Erythroblast (primary cell): ENCODE results near the gene SCN9A.
"Not testable (repeated sequence)": the region's sequence is repeated elsewhere in the genome, so short reads cannot be mapped to it uniquely, and the experiment has no call there.

ENCODE experiments used
- DNase-seq, 2 experiments: peaks; one replicate each; lab custom pipeline; 2025; lab: John Stamatoyannopoulos, UW
- GATA1 ChIP-seq: IDR thresholded peaks from 2 replicates; pipeline ENCODE4 v1.6.1; 2011; ENCODE audit warnings: low read depth, mild to moderate bottlenecking, control low read depth, low read length, moderate library complexity
- POLR2A ChIP-seq: IDR thresholded peaks from 2 replicates; pipeline ENCODE4 v1.6.1; 2011; ENCODE audit warnings: mild to moderate bottlenecking, low read length

SCN9A gene

DNA sequence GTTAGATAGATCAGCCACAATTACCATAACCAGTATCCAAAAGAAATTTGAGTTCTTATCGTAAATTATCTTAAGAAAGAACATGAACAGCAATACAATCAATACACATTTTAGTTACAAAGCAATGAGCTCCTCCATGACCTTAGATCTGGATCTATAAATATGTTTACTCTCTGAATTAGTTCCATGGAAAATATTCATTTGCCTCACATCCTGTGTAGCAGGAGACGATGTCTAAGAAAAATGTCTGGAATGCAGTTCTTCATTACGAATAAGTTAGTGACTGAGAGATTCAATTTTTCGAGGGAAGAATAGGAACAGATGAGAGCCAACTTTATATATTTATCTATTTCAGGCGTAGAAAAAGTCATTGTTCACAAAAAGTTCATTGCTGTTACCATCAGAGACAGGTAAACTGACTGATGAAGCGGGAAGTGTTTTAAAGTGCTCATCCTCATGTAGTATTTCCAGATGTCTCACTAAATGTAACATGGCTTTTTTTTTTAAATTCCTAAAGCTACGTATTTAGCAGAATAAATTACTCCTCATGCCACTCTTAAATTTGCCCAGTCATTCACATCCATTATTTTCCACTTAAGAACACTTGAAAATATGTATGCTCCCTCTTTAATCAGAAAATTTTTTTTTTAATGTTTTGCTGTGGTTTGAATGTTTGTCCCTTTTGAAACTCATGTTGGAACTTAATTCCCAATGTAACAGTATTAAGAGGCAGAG, 141.5 kb downstream of the SCN9A start:
- TF ChIP-seq GATA1 (no peak), POLR2A (no peak)
- no peak for DNase-seq

- no peak for DNase-seq
- no peak for TF ChIP-seq POLR2A
- no peak for TF ChIP-seq GATA1
Observed at GRCh38 chr2:166233244-166233643, 142.5 kb downstream of the SCN9A start.

DNA sequence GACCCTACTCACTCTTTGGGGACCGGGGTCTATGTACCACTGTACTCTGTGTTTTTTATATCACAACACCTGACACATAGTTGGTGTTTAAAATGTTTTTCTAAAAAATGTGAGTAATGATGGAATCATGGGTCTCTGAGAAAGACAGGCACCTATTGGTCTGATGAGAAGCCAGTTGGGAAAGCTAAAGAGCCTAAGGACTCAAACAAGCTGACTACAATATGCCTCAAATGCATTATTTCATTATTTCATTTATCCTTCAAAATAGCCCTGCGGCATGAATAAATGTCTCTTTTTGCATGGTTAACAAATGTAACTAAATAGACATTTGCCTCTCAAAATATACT, 145.0 kb downstream of the SCN9A start:
- DNase-seq = no peak
- TF ChIP-seq GATA1 (no peak), POLR2A (no peak)

DNA sequence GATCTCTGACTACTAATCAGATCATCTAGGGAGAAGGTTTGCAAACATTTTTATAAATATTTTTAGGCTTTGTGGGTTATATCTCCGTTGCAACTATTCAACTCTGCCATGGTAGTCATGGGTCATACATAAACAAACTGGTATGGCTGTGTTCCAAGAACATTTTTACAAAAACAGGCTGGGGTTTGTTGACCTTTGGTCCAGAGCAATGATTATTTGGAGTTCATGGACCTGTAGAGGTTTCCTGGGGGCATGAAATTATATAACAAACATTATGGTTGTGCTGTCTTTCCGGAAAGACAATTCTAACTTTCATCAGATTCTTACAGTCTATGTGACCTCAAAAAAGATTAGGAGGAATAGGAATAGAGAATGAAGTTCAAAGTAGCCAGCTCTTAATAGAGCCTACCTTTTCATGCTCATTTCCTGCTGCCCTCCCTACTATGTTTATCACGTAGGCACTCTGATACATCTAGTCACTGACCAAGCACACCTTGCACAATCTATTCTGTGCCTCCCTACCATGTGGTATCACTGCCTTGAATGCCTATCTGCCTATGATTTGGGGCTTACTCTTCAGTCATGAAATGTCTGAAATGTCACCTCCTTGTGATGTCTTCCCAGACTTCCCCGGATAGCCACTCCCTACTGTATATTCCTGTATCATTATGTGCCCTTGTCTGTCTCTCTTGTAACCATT, 145.6 kb downstream of the SCN9A start:
- no peak for TF ChIP-seq POLR2A
- TF ChIP-seq GATA1 = no peak
- DNase-seq = no peak

DNA sequence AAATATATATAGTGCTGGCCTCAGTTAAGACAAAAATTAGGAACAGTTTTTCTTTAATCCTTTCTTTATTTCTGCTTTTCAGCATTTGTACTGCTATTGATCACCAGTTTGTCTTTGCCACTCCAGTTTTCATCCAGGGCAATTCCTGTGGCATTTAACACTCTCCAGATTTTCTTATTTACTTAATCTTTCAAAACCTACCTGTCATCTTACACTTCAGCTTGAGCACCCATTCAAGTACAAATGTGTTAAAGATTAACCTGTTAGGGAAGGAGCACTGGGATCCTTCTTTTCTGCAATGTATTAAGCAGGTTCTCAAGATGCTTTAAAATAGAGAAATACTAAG, 146.1 kb downstream of the SCN9A start:
- no peak for DNase-seq
- no peak for TF ChIP-seq GATA1
- TF ChIP-seq POLR2A = no peak

DNA sequence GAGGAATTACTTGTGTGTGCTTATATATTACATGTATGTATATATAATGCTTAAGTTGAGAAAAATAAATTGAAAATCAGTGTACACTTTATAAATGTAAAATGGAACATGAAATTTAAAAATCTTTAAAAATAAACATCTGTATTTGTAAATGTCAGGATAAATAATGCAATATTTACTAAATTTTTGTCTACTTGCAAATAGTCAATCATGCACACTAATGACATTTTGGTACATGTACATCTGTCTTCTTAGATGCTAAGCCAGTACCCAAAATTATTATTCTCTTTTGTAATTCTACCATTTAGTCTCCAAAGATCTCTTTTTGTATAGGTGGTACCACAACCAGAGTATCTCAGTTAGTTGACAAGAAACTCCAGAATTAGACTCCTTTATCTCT, 151.5 kb downstream of the SCN9A start:
- TF ChIP-seq POLR2A = no peak
- TF ChIP-seq GATA1 = no peak
- DNase-seq = no peak

GRCh38 chr2:166223298-166223697, 152.4 kb downstream of the SCN9A start:
- no peak for TF ChIP-seq POLR2A
- TF ChIP-seq GATA1 = no peak
- DNase-seq = no peak

DNA sequence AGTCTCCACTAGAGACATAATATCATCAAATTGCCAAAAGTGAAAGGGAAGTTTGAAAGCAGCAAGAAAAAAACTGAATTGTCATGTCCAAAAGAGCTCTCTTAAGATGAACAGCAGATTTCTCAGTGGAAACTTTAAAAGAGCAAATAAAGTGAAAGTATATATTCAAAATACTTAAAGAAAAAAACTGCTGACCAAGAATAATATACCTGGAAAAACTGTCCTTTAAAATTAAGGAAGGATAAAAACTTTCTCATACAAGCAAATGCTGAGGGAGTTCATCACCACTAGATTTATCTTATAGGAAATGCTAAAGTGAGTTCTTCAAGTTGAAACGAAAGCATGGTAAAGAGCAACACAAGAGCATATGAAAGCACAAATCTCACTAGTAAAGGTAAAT, 164.7 kb downstream of the SCN9A start:
- no peak for TF ChIP-seq GATA1
- no peak for TF ChIP-seq POLR2A
- no peak for DNase-seq

GRCh38 chr2:166209944-166210343, 165.8 kb downstream of the SCN9A start:
- not testable (repeated sequence) for DNase-seq

- DNase-seq = not testable (repeated sequence)
Observed at GRCh38 chr2:166209367-166209766, 166.4 kb downstream of the SCN9A start.

DNA sequence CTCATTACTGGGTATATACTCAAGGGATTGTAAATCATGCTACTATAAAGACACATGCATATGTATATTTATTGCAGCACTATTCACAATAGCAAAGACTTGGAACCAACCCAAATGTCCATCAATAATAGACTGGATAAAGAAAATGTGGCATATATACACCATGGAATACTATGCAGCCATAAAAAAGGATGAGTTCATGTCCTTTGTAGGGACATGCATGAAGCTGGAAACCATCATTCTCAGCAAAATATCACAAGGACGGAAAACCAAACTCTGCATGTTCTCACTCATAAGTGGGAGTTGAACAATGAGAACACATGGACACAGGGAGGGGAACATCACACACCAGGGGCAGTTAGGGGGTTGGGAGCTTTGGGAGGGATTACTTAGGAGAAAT, 169.6 kb downstream of the SCN9A start:
- DNase-seq = not testable (repeated sequence)

DNA sequence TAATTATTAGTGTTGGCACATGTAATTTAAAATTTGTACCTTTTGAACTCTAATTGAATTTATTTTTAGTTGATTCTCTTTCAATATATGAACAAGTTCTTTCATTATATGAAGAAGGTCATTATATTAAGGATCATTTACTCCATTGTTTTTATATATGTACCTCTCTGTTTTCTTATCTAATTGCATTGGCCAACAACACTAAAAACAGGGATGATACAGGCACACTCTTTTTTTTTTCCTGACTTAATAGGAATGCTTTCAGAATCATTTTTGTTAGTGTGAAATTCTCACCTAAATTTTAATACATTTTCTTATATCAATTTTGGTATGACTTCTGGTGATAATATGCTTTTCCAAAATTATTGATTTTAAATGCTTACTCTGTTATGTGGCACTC, 173.0 kb downstream of the SCN9A start:
- no peak for DNase-seq

DNA sequence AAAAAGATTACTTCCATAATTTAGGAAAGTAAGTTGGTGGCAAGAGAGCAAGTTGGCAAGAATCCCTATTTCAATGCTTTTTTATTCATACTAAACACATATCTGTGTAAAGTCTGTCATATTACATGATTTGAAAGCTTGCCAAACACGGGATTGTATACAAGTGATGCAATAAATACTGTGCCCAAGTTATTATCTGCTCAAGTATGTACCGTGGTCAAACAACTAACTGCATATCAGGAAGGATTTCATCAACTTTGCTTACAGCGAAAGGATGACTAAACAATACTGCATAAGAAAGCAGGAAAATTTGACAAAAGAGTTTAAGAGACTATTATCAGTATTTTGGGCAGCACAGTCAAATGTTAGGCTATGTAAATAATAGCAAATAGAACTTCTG, 178.3 kb downstream of the SCN9A start:
- TF ChIP-seq POLR2A (no peak), GATA1 (no peak)
- no peak for DNase-seq

More for the DNA sequence above, 173.0 kb downstream of the SCN9A start:
- TF ChIP-seq POLR2A (no peak), GATA1 (no peak)

- no peak for DNase-seq
- TF ChIP-seq GATA1 (no peak), POLR2A (no peak)
Observed at GRCh38 chr2:166193407-166193806, 182.3 kb downstream of the SCN9A start.

DNA sequence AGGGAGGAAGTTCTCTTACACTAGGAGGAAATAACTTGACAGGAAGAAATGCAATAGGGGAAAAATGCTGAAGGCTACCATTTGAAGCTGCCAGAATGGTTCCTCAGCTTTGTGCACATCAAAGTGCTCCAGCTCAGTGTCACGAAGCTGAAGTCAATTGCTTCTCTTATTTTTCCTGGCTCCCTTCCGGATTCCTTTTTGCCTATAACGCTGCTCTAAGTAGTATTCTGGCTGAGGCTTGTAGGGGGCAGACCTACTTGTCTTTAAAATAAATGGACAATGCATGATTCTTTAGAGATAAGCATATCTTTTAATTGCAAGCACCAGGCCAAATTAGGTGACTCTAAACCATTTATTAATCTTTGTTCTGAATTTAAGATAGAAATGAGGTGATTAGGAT, 187.7 kb downstream of the SCN9A start:
- TF ChIP-seq GATA1 = no peak
- no peak for TF ChIP-seq POLR2A
- DNase-seq = no peak
